Esophagus squamous epithelium (tissue), 4 donors: ENCODE data around the gene KIFBP.

Source experiments
- CTCF ChIP-seq, 6 experiments: fragments of 450-650 bp in 4 of 6; fragments of 200-600 bp in 2 of 6; sonication (generic) in 2 of 6; IDR thresholded peaks; one replicate each; pipeline ENCODE4 v1.5.1; 2016 to 2019; ENCODE audit warnings: antibody characterized with exemption in 6 of 6, mild to moderate bottlenecking in 4 of 6, moderate library complexity in 4 of 6
- POLR2A ChIP-seq, 4 donors: fragments of 450-650 bp; IDR thresholded peaks; one replicate each; pipeline ENCODE4 v1.6.1; 2017; ENCODE audit warnings: antibody characterized with exemption in 4 of 4, mild to moderate bottlenecking in 4 of 4, moderate library complexity in 3 of 4

- TF ChIP-seq CTCF (IDR thresholded peaks at IDR 0.05), result no peak
- peak in 1 of 4 donors; percentile 43 for TF ChIP-seq POLR2A (IDR thresholded peaks at IDR 0.05)
Observed at GRCh38 chr10:69048103-69048502, 59.5 kb downstream of the KIFBP start.
